Measurements from ENCODE around the gene LYZL1.
"Not testable (repeated sequence)": the region's sequence is repeated elsewhere in the genome, so short reads cannot be mapped to it uniquely, and the experiment has no call there.

DNA sequence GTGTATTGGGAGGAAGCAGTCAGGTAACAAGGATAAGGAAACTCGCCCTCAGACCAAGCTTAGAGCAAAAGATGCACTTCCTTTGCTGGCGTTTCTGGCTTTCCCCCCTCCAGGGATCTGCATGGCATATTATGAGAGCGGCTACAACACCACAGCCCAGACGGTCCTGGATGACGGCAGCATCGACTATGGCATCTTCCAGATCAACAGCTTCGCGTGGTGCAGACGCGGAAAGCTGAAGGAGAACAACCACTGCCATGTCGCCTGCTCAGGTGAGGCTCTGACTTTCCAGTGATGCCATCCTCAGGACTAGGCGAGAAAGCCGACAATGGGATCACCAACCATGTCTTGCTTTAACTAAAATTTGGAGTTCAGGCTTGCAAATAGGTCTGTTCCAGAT is 3.5 kb downstream of the LYZL1 start:
- TF ChIP-seq POLR2A (IDR thresholded peaks at IDR 0.05; ENCODE audit: low read depth, low read length); POLR2AphosphoS5 (IDR thresholded peaks at IDR 0.05; ENCODE audit: low read depth, low read length); TAF1 (IDR thresholded peaks at IDR 0.05; ENCODE audit: borderline replicate concordance, low read depth, low read length): not testable (repeated sequence)
